ENCODE measurements around the gene CEP70. TPM values are rescaled to one million over a fixed set of nuclear protein-coding genes. Genes with fewer than 3 reads are reported as not detected.

Gene CEP70
- total and polyA plus RNA-seq, 10 donors = 2.7 to 19.0 (median 14.1) TPM

- Histone ChIP-seq H3K4me3 (no peak overlapping the region), H3K27ac (no peak overlapping the region), H3K36me3 (no peaks in the 10 kb centered on the region), H3K27me3 (replicated peaks in 1 of 7) (peaks cover 0 to 32% (median 0%) of the 10 kb centered on the region in 7 donors), H3K9me3 (no peaks in the 10 kb centered on the region), H3K4me1 (no peaks in the 10 kb centered on the region)
- WGBS, 5 donors = 59 to 80% (median 70%) methylated on average over 6 of the region's 6 CpGs
- intact Hi-C loops (cut with DNase I; ENCODE audit: low total_unique reads) = no loop called here
- TF ChIP-seq CTCF (IDR thresholded peaks at IDR 0.05 in 8 of 11, conservative IDR thresholded peaks at IDR 0.05 in 3 of 11) (no peak), POLR2A (IDR thresholded peaks at IDR 0.05) (no peak), POLR2AphosphoS5 (IDR thresholded peaks at IDR 0.05) (no peak)
- DNase-seq = no peak
Measured at GRCh38 chr3:138463724-138464490, 130.2 kb downstream of the CEP70 start.

- H3K27me3 ChIP-seq (replicated peaks in 1 of 7) = peaks cover 0 to 31% (median 0%) of the 10 kb centered on the region in 7 donors
- intact Hi-C loops (cut with DNase I; ENCODE audit: low total_unique reads) = no loop called here
- WGBS, 5 donors = 64 to 86% (median 77%) methylated on average over 3 to 4 of the region's 4 CpGs
- H3K27ac ChIP-seq = no peak overlapping the region
- H3K4me3 ChIP-seq = no peak overlapping the region
- TF ChIP-seq CTCF (IDR thresholded peaks at IDR 0.05 in 8 of 11, conservative IDR thresholded peaks at IDR 0.05 in 3 of 11) (no peak), POLR2A (IDR thresholded peaks at IDR 0.05) (no peak), POLR2AphosphoS5 (IDR thresholded peaks at IDR 0.05) (no peak)
- no peaks in the 10 kb centered on the region for H3K9me3 ChIP-seq
- DNase-seq = no peak
- no peaks in the 10 kb centered on the region for H3K36me3 ChIP-seq
- no peaks in the 10 kb centered on the region for H3K4me1 ChIP-seq
Measured at GRCh38 chr3:138461896-138462295, 132.2 kb downstream of the CEP70 start.

GRCh38 chr3:138461246-138461645 is 132.8 kb downstream of the CEP70 start:
- H3K4me1 ChIP-seq = no peaks in the 10 kb centered on the region
- intact Hi-C loops (cut with DNase I; ENCODE audit: low total_unique reads) = no loop called here
- H3K4me3 ChIP-seq = no peak overlapping the region
- no peaks in the 10 kb centered on the region for H3K9me3 ChIP-seq
- 70 to 91% (median 71%) methylated on average over 5 of the region's 5 CpGs for WGBS, 5 donors
- H3K27ac ChIP-seq = no peak overlapping the region
- peaks cover 0 to 34% (median 0%) of the 10 kb centered on the region in 7 donors for H3K27me3 ChIP-seq (replicated peaks in 1 of 7)
- H3K36me3 ChIP-seq = no peaks in the 10 kb centered on the region
- no peak for TF ChIP-seq POLR2AphosphoS5 (IDR thresholded peaks at IDR 0.05)
- no peak for DNase-seq

GRCh38 chr3:138460536-138461205 is 133.4 kb downstream of the CEP70 start:
- intact Hi-C loops (cut with DNase I; ENCODE audit: low total_unique reads) = no loop called here
- Histone ChIP-seq H3K9me3 (no peaks in the 10 kb centered on the region), H3K27me3 (replicated peaks in 1 of 7) (peaks cover 0 to 40% (median 0%) of the 10 kb centered on the region in 7 donors), H3K27ac (no peak overlapping the region), H3K4me1 (no peaks in the 10 kb centered on the region), H3K36me3 (no peaks in the 10 kb centered on the region), H3K4me3 (no peak overlapping the region)
- TF ChIP-seq POLR2A (IDR thresholded peaks at IDR 0.05) (no peak), CTCF (IDR thresholded peaks at IDR 0.05 in 8 of 11, conservative IDR thresholded peaks at IDR 0.05 in 3 of 11) (no peak), POLR2AphosphoS5 (IDR thresholded peaks at IDR 0.05) (no peak)
- WGBS, 5 donors = 73 to 80% (median 77%) methylated on average over 5 to 8 of the region's 8 CpGs
- DNase-seq = no peak

All from spleen (tissue), 11 donors.